HuH-7 (cell line): ENCODE data around the gene AIMP1.
"Not testable (repeated sequence)": the region's sequence is repeated elsewhere in the genome, so short reads cannot be mapped to it uniquely, and the experiment has no call there.

Source experiments
- DNase-seq: peaks from one replicate; pipeline ENCODE4 v3.0.0; 2011; ENCODE audit warnings: low spot score

AIMP1 gene

DNA sequence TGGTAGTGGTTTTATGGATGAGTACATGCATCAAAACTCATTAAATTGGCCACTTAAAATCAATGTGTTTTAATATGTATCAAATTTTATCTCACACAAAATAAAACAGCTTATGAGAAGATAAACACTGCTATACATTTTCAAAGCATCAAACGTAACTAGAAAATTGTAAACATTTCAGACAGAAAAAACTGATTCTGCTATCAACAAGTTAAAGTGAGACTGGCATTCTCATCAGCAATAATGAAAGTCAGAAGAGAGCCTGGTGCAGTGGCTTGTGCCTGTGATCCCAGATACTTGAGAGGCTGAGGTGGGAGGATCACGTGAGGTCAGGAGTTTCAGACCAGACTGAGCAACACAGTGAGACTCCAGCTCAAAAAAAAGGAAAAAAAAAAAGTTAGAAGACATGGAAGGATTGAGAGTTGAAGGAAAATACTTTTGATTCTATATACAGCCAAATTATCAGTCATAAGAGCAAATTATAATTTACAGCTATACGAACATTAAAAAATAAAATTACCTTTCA, 3.3 kb upstream of the AIMP1 start:
- no peak for DNase-seq

DNA sequence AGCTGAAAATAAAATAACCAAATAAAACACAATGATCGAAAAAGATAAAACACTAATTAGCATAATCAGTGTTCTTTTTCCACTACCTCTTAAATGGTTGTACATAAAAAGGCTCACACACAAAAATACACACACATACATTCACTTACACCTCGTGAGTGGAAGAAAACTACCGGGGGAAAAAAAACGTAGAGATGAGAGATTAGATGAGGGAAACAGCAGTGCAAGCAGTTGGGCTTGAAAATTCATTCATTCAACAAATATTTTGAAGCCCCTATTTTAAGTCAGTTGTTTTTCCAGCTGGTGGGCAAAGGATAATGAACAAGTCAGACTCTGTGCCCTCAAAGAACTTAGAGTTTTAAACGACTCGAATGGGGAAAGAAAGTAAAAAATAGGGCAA, 1.4 kb upstream of the AIMP1 start:
- DNase-seq, result no peak

DNA sequence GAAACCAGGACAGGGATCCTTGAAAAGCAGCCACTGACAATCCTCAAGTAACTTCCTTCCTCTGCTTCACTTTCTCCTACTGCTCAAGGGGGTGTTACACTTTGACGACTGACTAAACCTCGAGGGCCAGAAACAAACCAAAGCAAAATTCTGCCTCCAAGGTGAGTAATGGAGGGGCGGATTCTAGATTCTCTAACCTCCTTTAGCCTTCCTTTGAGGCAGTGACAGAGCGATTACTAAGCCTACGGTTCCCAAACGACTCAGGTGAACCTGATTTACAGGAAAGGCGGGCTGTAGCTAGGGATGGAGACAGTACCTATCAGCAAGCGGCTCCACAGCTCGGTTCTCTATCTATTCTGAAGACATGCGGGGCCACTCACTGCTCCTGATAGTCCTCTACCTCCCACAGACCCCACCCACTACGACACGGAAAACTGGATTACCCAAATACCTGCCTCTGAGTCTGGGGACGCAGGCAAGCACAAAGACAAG, 828 bp upstream of the AIMP1 start:
- DNase-seq, result no peak

DNA sequence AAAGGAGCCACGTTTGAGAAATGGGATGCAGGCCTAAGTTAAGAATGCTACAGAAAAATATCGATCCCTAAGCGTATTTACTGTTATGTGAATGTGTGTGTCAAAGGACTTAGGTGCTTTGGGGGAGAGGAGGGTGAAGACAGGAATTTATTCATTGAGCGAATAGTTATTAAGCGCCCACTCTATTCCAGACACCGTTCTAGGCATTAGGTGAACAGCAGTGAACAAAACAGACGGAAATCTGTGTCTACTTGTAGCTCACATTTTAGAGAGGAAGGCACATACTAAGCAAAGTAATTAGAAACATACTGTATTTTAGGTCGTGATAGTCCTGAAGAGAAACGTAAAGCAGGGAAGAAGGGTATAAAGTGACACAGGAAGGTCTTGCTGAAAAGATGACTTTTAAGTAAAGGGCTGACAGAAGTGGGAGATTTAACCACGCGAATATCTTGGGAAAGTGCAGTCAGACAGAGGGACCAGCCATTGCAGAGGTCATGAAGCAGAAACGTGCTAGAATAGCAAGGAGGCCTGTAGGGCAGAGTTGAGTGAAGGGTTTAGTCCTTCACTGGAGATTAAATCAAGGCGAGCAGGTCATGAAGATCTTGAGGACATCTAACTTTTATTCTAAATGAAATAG, 541 bp downstream of the AIMP1 start:
- no peak for DNase-seq

DNA sequence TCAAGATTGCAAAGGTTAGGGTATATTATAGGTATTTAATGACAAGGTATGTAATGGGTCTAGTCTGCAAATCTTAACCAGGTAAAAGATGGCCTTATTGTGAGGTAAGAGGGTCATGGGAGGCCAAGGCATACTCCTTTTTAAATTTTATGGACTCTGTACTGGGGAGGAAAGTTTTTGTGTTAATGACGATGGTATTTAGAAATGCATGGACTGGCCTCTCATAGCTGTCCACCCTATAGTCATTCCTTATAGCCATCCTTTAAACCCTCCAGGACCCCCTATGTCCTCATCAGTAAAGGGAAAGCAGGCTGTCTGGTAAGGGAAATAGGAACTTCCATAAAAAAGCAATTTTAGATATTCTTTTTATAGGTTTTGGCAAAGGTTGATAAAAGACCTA, 1.5 kb downstream of the AIMP1 start:
- DNase-seq, result no peak

DNA sequence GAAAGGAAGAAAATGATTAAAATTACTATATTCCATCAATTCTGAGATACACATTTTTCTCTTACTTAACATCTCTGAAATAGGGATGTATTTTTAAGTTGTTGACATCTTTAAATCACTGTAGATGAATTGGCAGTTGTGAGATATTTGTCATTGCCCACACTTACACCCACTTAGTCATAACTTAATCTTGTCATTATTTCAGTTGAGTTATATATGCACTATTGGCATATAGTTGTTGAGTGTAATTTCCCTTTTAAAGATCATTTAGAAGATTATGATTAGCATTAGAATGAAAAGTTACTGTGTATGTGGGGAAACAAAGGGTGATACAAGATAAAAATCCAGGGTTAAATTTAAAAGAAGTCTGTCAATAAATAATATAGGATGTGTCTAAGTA, 2.2 kb downstream of the AIMP1 start:
- no peak for DNase-seq

DNA sequence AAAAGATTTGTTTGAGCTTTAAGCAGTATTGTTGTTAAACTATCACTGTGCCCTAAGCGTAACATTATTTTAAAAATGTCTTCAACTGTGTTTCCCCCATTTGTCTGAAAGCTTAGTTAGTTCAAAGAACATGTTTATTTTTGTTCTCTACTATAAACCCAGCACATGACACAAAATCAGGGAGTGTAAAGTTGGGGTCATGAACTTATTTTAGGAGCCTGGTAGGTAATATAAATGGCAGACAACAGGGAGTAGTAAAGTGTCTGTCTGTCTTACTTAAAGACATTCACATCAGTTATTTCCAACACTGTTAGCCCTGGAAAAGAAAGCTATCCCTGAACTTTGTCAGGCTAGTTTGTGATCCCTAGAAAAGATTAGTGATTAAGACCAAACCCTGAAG, 3.9 kb downstream of the AIMP1 start:
- no peak for DNase-seq

DNA sequence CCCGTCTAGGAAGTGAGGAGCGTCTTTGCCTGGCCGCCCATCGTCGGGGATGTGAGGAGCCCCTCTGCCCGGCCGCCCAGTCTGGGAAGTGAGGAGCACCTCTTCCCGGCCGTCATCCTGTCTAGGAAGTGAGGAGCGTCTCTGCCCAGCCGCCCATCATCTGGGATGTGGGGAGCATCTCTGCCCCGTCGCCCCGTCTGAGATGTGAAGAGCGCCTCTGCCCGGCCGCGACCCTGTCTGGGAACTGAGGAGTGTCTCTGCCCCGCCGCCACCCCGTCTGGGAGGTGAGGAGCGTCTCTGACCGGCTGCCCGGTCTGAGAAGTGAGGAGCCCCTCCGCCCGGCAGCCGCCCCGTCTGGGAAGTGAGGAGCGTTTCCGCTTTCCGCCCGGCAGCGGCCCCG, 4.8 kb downstream of the AIMP1 start:
- DNase-seq, result not testable (repeated sequence)

DNA sequence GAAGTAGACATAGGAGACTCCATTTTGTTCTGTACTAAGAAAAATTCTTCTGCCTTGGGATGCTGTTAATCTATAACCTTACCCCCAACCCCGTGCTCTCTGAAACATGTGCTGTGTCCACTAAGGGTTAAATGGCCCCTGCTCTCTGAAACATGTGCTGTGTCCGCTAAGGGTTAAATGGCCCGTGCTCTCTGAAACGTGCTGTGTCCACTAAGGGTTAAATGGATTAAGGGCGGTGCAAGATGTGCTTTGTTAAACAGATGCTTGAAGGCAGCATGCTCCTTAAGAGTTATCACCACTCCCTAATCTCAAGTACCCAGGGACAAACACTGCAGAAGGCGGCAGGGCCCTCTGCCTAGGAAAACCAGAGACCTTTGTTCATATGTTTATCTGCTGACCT, 5.5 kb downstream of the AIMP1 start:
- not testable (repeated sequence) for DNase-seq

DNA sequence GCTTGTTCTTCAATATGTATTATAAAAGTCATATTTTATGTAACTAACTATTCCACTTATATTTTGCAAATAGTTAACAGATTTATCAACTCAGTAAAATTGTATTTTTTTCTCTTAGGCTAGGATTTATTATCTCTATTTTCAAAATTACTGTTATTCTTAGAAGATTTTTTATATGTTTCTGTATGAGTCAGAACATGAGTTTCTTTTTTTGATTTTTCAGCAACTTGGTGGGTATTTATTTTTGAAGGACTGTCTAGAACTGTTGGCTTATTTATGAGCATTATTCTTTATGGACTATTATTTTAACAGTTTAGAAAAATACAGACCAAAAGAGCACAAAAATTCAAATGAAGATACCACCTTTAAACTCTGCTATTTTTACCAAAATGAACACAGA, 6.8 kb downstream of the AIMP1 start:
- DNase-seq, result no peak

DNA sequence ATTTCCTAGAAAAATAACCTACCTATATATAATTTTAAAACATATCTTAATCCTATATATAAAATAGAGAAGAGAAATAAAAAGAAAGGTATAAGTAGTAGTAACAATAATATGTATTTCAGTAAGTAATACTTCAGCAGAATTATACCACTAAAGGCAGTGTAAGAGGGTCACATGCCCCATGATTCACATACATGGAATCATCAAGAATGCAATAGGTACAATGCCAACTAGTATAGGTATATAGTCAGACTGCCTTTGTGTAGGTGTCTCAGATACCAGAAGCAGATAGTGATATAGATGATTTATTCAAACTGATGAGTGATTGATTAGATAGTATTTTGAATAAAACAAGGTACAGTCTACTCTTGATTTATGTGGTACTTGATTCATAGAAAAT, 9.4 kb downstream of the AIMP1 start:
- no peak for DNase-seq

DNA sequence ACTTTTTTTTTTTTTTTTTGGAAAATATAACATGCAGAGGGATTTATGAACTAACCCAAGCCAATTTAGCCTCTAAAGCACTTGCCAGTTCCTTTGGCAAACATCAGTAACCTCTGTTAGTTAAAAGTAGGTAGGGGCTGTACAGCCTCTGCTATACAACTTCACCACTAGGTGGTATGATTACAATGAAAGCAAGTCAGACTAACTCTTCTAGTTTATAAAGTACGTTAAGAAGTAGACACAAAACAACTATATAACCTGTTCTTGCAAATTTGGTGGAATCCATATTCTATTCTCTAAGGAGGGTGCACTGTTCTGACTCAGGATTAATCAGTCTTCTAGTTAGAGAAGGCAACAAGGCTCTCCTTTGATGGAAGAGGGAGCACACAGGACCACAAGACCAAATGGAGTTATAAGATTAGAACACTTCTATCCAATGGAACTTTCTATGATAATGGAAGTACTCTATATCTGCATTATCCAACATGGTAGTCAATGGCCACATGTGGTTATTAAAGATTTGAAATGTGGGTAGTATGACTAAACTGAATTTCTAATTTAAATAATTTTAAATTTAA, 12.8 kb downstream of the AIMP1 start:
- DNase-seq, result peak; percentile 36

DNA sequence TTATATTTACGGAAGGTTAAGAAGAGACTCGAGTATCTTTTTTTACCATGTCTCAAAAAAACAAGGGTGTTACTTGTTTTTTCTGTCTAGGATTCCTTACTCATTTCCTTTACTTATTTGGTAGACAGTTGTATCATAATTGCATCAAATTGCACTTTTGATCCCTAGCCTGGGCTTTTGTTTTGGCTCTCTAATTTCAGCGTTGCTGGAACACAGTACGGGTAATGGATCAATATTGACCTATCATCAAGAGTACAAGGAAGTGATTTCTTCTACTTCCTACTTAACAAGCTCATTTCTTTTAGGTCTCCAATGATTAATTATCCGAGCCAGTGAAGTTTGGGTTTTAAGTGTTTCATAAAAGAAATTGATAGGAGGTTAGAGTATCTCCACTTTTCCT, 16.8 kb downstream of the AIMP1 start:
- DNase-seq, result no peak

DNA sequence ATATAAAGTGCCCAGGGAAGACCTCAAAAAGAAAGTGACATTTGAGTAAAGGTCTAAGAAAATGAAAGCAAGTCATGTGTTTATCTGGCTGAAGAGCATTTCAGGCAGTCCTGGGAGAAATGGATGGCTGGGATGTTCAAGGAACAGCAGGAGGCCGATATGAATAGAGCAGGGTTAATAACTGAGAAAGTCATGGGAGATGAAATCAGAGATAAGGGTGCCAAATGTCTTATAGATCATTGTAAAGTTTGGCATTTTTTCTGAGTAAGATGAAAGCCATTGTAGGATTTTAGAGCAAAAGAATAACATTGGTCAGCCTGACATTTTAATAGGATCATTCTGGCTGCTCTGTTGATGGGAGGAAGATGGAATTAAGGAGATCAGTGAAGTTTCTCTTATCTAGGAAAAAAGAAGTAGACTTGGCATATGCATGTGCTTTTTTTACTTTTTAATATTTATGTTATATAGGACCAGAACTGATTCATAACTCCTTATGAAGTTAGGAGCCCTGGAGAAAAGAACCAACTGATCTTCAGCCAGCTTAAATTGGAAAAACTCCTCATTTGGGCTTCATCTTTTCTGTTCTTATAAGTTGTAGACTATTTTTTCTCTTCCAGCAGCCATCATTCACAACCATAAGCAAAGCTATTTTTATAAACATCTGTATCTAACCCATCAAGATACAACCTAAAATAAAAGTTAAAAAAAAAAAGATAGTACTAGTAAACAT, 18.6 kb downstream of the AIMP1 start:
- DNase-seq, result no peak

DNA sequence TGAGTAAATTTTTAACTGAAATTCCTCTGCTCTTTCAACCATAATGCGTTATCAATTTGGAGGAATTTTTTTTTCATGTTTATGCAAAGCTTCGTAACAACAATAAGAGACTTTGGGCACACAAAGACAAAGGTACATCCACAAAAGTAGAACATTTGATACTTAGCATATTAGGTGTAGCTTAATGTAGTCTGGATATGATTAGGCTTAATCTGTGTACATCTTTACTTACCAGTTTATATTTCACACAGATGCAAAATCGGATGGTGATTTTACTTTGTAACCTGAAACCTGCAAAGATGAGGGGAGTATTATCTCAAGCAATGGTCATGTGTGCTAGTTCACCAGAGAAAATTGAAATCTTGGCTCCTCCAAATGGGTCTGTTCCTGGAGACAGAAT, 20.3 kb downstream of the AIMP1 start:
- no peak for DNase-seq

DNA sequence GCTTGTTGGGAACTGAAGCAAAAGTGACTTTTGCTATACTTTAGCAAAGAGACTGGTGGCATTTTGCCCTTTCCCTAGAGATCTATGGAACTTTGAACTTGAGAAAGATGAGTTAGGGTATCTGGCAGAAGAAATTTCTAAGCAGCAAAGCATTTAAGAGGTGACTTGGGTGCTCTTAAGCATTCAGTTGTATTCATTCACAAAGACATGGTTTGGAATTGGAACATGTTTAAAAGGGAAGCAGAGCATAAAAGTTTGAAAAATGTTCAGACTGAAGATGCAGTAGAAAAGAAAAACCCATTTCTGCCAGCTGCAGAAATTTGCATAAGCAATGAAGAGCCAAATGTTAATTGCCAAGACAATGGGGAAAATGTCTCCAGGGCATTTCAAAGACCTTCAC, 21.6 kb downstream of the AIMP1 start:
- DNase-seq, result no peak

DNA sequence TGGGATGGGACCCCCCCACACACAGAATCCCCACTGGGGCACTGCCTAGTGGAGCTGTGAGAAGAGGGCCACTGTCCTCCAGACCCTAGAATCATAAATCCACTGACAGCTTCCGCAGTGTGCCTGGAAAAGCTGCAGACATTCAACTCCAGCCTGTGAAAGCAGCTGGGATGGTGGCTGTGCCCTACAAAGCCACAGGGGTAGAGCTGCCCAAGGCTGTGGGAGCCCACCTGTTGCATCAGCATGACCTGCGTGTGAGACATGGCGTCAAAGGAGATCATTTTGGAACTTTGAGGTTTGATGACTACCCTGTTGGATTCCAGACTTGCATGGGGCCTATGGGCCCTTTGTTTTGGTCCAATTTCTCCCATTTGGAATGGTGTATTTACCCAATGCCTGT, 22.3 kb downstream of the AIMP1 start:
- DNase-seq, result no peak

DNA sequence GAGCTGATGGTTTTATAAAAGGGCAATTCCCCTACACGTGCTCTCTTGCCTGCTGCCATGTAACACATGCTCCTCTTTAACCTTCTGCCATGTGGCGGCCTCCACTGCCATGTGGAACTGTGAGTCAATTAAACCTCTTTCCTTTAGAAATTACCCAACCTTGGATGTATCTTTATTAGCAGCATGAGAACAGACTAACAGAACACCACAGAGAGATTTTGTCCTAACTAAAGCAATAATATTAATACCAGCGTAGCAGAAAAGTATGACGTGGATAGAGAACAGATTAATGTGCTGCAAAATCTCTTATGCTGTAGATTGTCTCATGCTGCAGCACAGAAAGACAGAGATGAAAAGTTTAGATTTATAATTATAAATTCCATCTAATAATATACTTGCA, 23.1 kb downstream of the AIMP1 start:
- no peak for DNase-seq

DNA sequence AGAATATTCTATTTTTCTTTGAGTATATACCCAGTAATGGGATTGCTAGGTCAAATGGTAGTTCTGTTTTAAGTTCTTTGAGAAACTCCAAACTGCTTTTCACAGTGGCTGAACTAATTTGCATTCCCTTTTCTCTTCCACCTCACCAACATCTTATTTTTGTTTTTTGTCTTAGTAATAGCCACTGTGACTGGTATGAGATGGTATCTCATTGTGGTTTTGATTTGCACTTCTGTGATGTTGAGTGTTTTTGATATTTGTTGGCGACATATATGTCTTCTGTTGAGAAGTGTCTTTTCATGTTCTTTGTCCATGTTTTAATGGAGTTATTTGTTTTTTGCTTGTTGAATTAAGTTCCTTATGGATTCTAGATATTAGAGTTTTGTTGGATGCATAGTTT, 24.4 kb downstream of the AIMP1 start:
- no peak for DNase-seq

DNA sequence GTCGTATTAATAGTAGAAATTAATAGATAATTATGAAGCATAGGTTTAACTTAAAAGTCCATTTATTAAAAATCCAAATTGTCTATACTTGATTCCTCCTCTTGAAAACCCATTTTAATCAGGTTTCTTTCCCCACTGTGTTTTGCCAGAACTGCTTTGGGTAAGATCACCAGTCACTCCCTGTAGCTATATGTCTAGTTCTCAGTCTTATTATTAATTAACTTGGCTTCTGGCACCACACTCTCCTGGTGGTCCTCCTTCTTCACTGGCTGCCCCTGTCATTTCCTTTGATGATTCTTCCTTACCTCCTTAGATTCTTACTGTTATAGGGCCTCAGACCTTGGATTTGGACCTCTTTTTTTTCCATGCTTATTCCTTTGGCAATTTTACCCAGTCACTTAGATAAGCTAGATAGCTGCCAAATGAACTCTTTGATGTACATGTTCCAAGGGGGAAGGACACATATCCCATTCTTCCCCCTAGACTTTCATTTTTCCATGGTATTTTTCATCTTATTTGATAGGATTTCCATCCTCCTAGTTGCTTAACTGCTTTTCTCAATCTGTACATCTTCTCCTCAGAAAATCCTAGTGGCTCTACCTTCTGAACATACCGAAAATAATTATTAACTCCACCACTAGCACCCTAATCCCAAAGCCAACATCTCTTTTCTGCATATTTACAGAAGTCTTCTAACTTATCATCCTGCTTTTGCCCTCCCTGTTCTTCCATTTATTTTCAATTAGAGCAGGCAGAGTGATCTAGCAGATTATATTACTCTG, 27.7 kb downstream of the AIMP1 start:
- no peak for DNase-seq

DNA sequence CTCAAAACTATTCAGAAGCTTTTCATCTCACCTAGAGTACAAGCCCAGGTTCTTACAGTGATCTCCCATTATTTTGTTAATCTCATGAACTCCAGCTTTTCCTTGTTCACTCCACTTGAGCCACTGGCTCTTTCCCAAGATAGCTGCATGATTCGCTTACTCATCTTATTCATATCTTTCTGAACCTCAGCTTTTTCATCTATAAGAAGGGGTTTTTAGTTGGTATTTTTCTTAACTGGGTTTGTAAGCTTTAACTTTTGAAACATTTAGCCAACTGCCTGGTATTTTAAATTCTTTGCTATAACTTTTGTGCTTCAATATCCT, 28.3 kb downstream of the AIMP1 start:
- DNase-seq, result no peak

DNA sequence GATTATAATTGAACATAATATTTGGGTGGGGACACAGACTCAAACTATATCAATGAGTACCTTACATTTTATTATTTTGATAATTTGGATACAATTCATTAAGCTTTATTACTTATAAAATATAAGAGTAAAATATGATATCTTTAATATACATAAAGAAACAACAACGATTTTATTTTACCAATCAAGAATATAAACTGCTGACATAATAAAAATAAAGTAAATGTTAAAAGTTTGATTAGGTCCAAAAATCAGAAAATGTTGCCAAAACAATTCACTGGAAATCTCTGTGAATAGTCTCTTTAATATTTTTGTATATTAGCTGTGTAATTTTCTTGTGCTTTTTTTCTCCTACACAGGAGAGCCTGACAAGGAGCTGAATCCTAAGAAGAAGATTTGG, 30.8 kb downstream of the AIMP1 start:
- no peak for DNase-seq

DNA sequence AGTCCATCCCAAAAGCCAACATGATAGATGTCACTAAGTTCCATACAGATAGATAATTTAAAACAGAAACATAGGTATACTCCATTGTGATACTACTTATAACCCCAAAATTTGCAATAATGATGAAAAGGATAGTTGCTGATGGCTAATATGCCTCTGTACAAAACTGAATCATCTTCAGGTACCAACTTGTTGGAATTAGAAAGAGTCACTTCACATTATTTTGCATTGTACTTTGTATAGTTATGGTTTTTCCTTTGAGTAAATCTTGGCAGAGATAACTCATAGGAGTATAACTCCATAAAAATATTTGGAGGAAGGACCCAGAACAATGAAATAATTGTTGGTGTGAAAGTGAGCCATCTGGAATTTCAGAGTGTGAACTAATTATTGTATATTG, 34.7 kb downstream of the AIMP1 start:
- DNase-seq, result no peak
